Colonic mucosa (tissue), 4 donors: ENCODE measurements around the gene ANKRD29. TPM values are rescaled to one million over a fixed set of nuclear protein-coding genes. Genes with fewer than 3 reads are reported as not detected.

Experiments used
- DNase-seq: peaks from one replicate; pipeline ENCODE4 v3.0.0-alpha.2; 2020
- H3K27ac ChIP-seq: fragments of 200-600 bp; one replicate; pipeline ENCODE4 v1.8.0; 2021
- H3K27me3 ChIP-seq: fragments of 200-600 bp; one replicate; pipeline ENCODE4 v1.8.0; 2021
- H3K36me3 ChIP-seq: fragments of 200-600 bp; one replicate; pipeline ENCODE4 v1.8.0; 2021
- H3K4me1 ChIP-seq: fragments of 200-600 bp; one replicate; pipeline ENCODE4 v1.8.0; 2021; ENCODE audit warnings: mild to moderate bottlenecking
- H3K4me3 ChIP-seq: fragments of 200-600 bp; one replicate; pipeline ENCODE4 v1.8.0; 2021
- H3K9ac ChIP-seq, 2 donors: one replicate each; pipeline ENCODE4 v1.7.0; 2013; ENCODE audit warnings: control low read depth in 2 of 2, low read depth in 2 of 2, low read length in 2 of 2
- H3K9me3 ChIP-seq: fragments of 200-600 bp; one replicate; pipeline ENCODE4 v1.8.0; 2021
- intact Hi-C: fragments of 100-400 bp; cut with DNase I; formaldehyde crosslinking; loops from one replicate; pipeline ENCODE4 v1.14.1; 2022
- total RNA-seq, 2 donors: library from RNA; stranded (reverse); fragmentation: NEBNext Ultra II Directional in 1 of 2; extraction: Animal tissue kit (Norgen Biotek cat#: 25700) in 1 of 2; gene quantifications; one replicate each; pipeline ENCODE4 v1.2.1, GENCODE V29; 2021
- TF ChIP-seq, protein P1 (sequence below): fragments of 200-600 bp; IDR thresholded peaks from one replicate; pipeline ENCODE4 v1.8.0; 2022; ENCODE audit warnings: antibody characterized with exemption, mild to moderate bottlenecking
- donor health status: healthy.
- donor health status: DM: no; HTN: no; CAD: no.
- donor health status: DM: no; HTN: no; CAD: no.

ANKRD29 gene
- total RNA-seq, 2 donors from 2014 or later: 1.0 to 1.1 TPM

DNA sequence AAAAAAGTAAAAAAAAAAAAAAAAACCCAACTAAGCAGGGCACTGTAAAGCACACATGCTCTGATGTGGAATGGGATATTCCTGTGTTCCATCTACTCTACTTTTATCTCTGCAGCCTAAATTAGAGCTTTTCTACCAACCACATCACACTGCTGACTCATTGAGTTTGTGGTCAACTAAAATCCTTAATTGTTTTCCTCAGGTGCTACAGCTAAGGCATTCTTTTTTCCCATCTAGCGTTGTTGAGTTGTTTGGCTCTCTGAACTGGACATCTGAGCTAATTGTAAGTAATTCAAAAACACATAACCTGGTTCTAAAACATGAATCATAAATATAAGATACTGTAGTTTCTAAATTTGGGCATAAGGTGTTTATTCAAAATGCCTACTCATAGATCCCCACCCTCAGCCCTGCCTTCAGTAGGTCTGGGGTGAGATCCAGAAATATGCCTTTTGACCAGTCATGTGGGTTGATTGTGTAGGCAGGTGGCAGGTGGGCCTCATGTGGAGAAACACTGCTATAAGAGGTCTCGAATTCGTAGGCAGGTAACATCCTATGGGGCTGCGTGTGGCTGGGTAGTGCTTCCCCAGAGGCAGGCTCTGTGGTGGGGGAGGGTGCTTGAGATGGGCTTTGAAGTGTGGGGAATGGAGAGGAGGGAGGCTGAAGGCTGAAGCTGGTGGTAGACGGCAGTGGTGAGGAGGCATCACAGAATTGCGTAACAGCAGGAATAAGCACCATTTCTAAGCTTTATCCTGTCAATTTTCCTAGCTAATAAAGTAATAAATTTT, 27.2 kb downstream of the ANKRD29 start:
- intact Hi-C loops: no loop called here
- DNase-seq: no peak
- no peak overlapping the region for H3K4me3 ChIP-seq

DNA sequence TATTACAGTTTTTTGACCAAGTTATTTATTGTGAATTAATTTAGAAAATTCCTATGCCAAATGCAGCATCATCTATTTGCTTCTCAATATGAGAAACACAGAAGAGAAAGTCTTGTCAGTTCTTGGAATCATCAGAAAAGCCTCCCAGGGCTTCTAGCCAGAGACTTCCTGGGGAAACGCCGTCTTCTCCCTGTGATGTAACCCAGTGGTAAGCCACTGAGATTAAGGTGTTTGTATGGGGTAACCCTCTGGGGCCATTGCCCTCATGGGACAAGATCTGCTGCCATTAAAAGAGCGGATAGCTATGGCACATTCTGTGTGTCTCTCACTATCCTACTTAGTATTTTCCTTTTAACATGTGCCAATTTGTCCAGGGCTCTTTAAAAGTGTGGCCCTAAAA, 28.0 kb downstream of the ANKRD29 start:
- Histone ChIP-seq H3K4me1 (peaks cover 2% of the 10 kb centered on the region), H3K9me3 (no peaks in the 10 kb centered on the region), H3K9ac (no peak overlapping the region), H3K4me3 (no peak overlapping the region), H3K36me3 (no peaks in the 10 kb centered on the region), H3K27me3 (no peaks in the 10 kb centered on the region), H3K27ac (no peak overlapping the region)
- intact Hi-C loops: no loop called here
- TF ChIP-seq, protein P1, sequence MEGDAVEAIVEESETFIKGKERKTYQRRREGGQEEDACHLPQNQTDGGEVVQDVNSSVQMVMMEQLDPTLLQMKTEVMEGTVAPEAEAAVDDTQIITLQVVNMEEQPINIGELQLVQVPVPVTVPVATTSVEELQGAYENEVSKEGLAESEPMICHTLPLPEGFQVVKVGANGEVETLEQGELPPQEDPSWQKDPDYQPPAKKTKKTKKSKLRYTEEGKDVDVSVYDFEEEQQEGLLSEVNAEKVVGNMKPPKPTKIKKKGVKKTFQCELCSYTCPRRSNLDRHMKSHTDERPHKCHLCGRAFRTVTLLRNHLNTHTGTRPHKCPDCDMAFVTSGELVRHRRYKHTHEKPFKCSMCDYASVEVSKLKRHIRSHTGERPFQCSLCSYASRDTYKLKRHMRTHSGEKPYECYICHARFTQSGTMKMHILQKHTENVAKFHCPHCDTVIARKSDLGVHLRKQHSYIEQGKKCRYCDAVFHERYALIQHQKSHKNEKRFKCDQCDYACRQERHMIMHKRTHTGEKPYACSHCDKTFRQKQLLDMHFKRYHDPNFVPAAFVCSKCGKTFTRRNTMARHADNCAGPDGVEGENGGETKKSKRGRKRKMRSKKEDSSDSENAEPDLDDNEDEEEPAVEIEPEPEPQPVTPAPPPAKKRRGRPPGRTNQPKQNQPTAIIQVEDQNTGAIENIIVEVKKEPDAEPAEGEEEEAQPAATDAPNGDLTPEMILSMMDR: no peak
- DNase-seq: no peak

More for the DNA sequence above, 27.2 kb downstream of the ANKRD29 start:
- H3K36me3 ChIP-seq: no peaks in the 10 kb centered on the region
- H3K9ac ChIP-seq: no peak overlapping the region
- no peaks in the 10 kb centered on the region for H3K4me1 ChIP-seq
- H3K27me3 ChIP-seq: no peaks in the 10 kb centered on the region
- no peak overlapping the region for H3K27ac ChIP-seq
- TF ChIP-seq, protein P1: no peak
- no peaks in the 10 kb centered on the region for H3K9me3 ChIP-seq

DNA sequence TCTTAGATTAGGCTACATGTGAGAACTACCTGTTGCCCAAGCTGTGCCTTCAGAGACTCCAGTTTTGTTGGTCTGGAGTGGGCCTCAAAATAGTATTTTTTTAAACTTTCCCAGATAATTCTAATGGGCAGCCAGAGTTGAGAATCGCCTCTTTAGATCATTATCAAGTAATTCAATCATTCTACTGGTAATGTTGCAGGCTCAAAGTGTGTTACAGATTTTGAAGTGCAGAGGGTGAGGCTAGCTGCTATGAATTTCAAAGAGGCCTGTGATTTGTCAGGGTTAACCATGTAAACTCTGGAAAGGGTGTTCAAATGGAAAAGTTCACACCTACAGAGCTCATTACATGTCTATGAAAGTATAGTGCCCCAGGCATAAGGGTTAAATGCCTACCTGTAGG, 30.1 kb downstream of the ANKRD29 start:
- Histone ChIP-seq H3K4me3 (no peak overlapping the region), H3K9ac (no peak overlapping the region), H3K4me1 (peaks cover 3% of the 10 kb centered on the region), H3K9me3 (no peaks in the 10 kb centered on the region), H3K27me3 (no peaks in the 10 kb centered on the region), H3K36me3 (no peaks in the 10 kb centered on the region), H3K27ac (no peak overlapping the region)
- intact Hi-C loops: no loop called here
- DNase-seq: no peak
- TF ChIP-seq, protein P1: no peak

DNA sequence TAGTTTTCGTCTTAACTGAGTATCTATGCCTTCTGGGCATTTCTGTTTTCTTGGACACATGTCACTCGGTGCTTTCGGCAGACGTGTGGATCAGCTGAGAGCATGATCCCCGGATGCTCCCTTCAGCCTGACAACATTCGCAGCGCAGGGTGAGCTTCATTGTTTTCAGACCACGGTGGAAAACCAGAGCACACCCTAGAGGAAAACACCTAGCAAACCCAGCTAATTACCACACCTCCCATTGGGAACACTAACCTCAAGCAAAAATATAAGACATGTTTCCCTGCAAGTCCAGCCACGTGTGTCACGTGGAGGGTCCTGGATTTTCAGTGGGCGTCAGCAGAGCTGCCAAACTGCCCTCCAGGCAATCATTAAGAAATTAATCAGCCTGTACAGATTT, 31.0 kb downstream of the ANKRD29 start:
- no peaks in the 10 kb centered on the region for H3K27me3 ChIP-seq
- no peaks in the 10 kb centered on the region for H3K9me3 ChIP-seq
- no peak for DNase-seq
- H3K36me3 ChIP-seq: no peaks in the 10 kb centered on the region
- no peak overlapping the region for H3K4me3 ChIP-seq
- intact Hi-C loops: no loop called here
- no peak overlapping the region for H3K27ac ChIP-seq
- H3K4me1 ChIP-seq: peaks cover 3% of the 10 kb centered on the region
- no peak overlapping the region for H3K9ac ChIP-seq
- TF ChIP-seq, protein P1: no peak

DNA sequence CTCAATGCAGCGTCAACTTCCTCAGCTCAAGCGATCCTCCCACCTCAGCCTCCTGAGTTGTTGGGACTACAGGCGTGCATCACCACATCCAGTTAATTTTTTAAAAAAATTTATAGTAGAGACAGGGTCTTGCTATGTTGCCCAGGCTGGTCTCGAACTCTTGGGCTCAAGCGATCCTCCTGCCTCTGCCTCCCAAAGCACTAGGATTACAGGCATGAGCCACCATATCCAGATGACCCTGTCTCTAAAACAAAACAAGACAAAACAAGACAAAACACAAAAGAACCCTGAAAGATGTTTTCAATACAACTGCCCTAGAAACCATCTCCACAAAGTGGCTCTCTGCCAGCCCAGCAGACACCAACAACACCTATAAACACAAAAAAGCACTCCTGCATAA, 31.4 kb downstream of the ANKRD29 start:
- H3K9ac ChIP-seq: no peak overlapping the region
- H3K36me3 ChIP-seq: no peaks in the 10 kb centered on the region
- H3K27me3 ChIP-seq: no peaks in the 10 kb centered on the region
- H3K9me3 ChIP-seq: no peaks in the 10 kb centered on the region
- no peak overlapping the region for H3K4me3 ChIP-seq
- DNase-seq: no peak
- intact Hi-C loops: no loop called here
- TF ChIP-seq, protein P1: no peak
- peaks cover 3% of the 10 kb centered on the region for H3K4me1 ChIP-seq
- no peak overlapping the region for H3K27ac ChIP-seq
